A172 (cell line): Measurements from ENCODE around the gene ACTR6. TPM values are rescaled to one million over a fixed set of nuclear protein-coding genes. Genes with fewer than 3 reads are reported as not detected.
"Not testable (repeated sequence)": the region's sequence is repeated elsewhere in the genome, so short reads cannot be mapped to it uniquely, and the experiment has no call there.

Experiments
- DNase-seq: peaks from one replicate; pipeline ENCODE4 v3.0.0-alpha.2; 2015; ENCODE audit warnings: low spot score
- total RNA-seq: library from RNA; depleted of rRNA; stranded (reverse); fragments of >200 nt; shearing (Covaris generic); gene quantifications from 2 replicates; pipeline ENCODE4 v1.2.3, GENCODE V29; 2014

ACTR6 gene
- total RNA-seq, 1 experiment from 2014 or later, result 30.7 TPM

- DNase-seq, result no peak
Measured at GRCh38 chr12:100219328-100220109, 18.9 kb downstream of the ACTR6 start.

- no peak for DNase-seq
Measured at GRCh38 chr12:100221523-100221922, 20.9 kb downstream of the ACTR6 start.

GRCh38 chr12:100222173-100222572 lies 21.6 kb downstream of the ACTR6 start:
- DNase-seq, result not testable (repeated sequence)

GRCh38 chr12:100225491-100225890 lies 24.9 kb downstream of the ACTR6 start:
- no peak for DNase-seq

- DNase-seq, result peak; percentile 31
Measured at GRCh38 chr12:100229036-100229635, 28.5 kb downstream of the ACTR6 start.

GRCh38 chr12:100229876-100230275 lies 29.3 kb downstream of the ACTR6 start:
- DNase-seq, result no peak

GRCh38 chr12:100231873-100232272 lies 31.3 kb downstream of the ACTR6 start:
- not testable (repeated sequence) for DNase-seq

- DNase-seq, result peak; percentile 29
Measured at GRCh38 chr12:100234166-100234565, 33.6 kb downstream of the ACTR6 start.

- peak; percentile 28 for DNase-seq
Measured at GRCh38 chr12:100234591-100235304, 34.1 kb downstream of the ACTR6 start.

GRCh38 chr12:100238801-100239200 lies 38.2 kb downstream of the ACTR6 start:
- no peak for DNase-seq

GRCh38 chr12:100239589-100239988 lies 39.0 kb downstream of the ACTR6 start:
- DNase-seq, result no peak

- no peak for DNase-seq
Measured at GRCh38 chr12:100243137-100243536, 42.5 kb downstream of the ACTR6 start.

GRCh38 chr12:100247765-100248164 lies 47.1 kb downstream of the ACTR6 start:
- DNase-seq, result no peak

- DNase-seq, result no peak
Measured at GRCh38 chr12:100248886-100249285, 48.3 kb downstream of the ACTR6 start.

GRCh38 chr12:100249941-100250340 lies 49.3 kb downstream of the ACTR6 start:
- DNase-seq, result no peak

GRCh38 chr12:100251917-100252316 lies 51.3 kb downstream of the ACTR6 start:
- no peak for DNase-seq

GRCh38 chr12:100253437-100253836 lies 52.8 kb downstream of the ACTR6 start:
- DNase-seq, result no peak

GRCh38 chr12:100254876-100255275 lies 54.3 kb downstream of the ACTR6 start:
- no peak for DNase-seq

- no peak for DNase-seq
Measured at GRCh38 chr12:100258127-100258526, 57.5 kb downstream of the ACTR6 start.

- DNase-seq, result no peak
Measured at GRCh38 chr12:100263131-100263530, 62.5 kb downstream of the ACTR6 start.

GRCh38 chr12:100265107-100265506 lies 64.5 kb downstream of the ACTR6 start:
- not testable (repeated sequence) for DNase-seq

GRCh38 chr12:100265732-100266584 lies 65.3 kb downstream of the ACTR6 start:
- DNase-seq, result no peak
